Measurements from ENCODE around the gene CELSR1.

The CELSR1 gene

DNA sequence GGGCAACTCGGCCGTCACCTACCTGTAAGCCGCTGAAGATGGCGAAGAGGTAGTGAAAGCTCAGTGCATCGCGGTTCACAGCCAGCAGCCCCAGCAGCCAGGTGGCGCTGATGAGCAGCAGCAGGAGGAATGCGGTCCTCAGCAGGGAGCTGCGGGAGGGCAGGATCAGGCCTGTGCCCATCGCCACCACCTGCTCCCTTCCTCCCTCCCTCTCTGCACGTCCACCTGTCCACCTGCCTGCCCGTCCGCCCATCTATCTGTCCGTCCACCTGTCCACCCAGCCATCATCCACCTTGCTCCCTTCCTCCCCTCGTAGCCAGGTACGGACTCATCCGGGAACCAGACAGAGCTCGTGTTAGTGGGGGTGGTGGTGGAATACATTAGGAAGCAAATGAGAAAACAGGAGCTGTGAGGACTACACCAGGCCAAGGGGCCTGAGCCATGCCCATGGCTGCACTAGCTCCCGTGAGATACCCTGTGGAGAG, 169.7 kb downstream of the CELSR1 start:
- no peak overlapping the region for H3K9ac ChIP-seq
- H3K27me3 ChIP-seq (ENCODE audit: insufficient read depth, low read depth), result no peaks in the 10 kb centered on the region; the same call in 1 of the 2 replicates
- no peak overlapping the region for H3K27ac ChIP-seq
- TF ChIP-seq CTCF (conservative IDR thresholded peaks at IDR 0.05; ENCODE audit: low read depth, low read length), result peak; percentile 82
- H3K36me3 ChIP-seq (ENCODE audit: insufficient read depth), result no peaks in the 10 kb centered on the region
- H4K20me1 ChIP-seq (ENCODE audit: insufficient read depth), result no peaks in the 10 kb centered on the region
- H3K4me1 ChIP-seq (ENCODE audit: low read depth, poor library complexity, severe bottlenecking), result no peaks in the 10 kb centered on the region
- H3K4me3 ChIP-seq (IDR thresholded peaks at IDR 0.05; ENCODE audit: insufficient read depth, low read depth, low read length), result no peak overlapping the region
- H3K4me2 ChIP-seq, result peak overlapping the region; percentile 66
- H2AFZ ChIP-seq (ENCODE audit: low read depth), result peak overlapping the region; percentile 62
- H3K79me2 ChIP-seq (ENCODE audit: insufficient read depth, low read depth), result no peaks in the 10 kb centered on the region

GRCh38 chr22:46366801-46367706, 170.4 kb downstream of the CELSR1 start:
- Histone ChIP-seq H3K27ac (no peak overlapping the region), H3K79me2 (ENCODE audit: insufficient read depth, low read depth) (no peaks in the 10 kb centered on the region), H3K36me3 (ENCODE audit: insufficient read depth) (no peaks in the 10 kb centered on the region), H3K4me3 (IDR thresholded peaks at IDR 0.05; ENCODE audit: insufficient read depth, low read depth, low read length) (no peak overlapping the region), H3K27me3 (ENCODE audit: insufficient read depth, low read depth) (no peaks in the 10 kb centered on the region; the same call in 1 of the 2 replicates), H3K9ac (no peak overlapping the region), H2AFZ (ENCODE audit: low read depth) (peak overlapping the region; percentile 62), H4K20me1 (ENCODE audit: insufficient read depth) (no peaks in the 10 kb centered on the region), H3K4me2 (peak overlapping the region; percentile 66), H3K4me1 (ENCODE audit: low read depth, poor library complexity, severe bottlenecking) (no peaks in the 10 kb centered on the region)
- no peak for TF ChIP-seq CTCF (conservative IDR thresholded peaks at IDR 0.05; ENCODE audit: low read depth, low read length)

GRCh38 chr22:46366327-46366731, 171.1 kb downstream of the CELSR1 start:
- H3K36me3 ChIP-seq (ENCODE audit: insufficient read depth), result no peaks in the 10 kb centered on the region

GRCh38 chr22:46365166-46365624, 172.2 kb downstream of the CELSR1 start:
- Histone ChIP-seq H3K9ac (no peak overlapping the region), H3K36me3 (ENCODE audit: insufficient read depth) (no peaks in the 10 kb centered on the region), H3K4me2 (no peak overlapping the region), H3K4me1 (ENCODE audit: low read depth, poor library complexity, severe bottlenecking) (no peaks in the 10 kb centered on the region), H3K27ac (no peak overlapping the region), H3K4me3 (IDR thresholded peaks at IDR 0.05; ENCODE audit: insufficient read depth, low read depth, low read length) (no peak overlapping the region), H4K20me1 (ENCODE audit: insufficient read depth) (no peaks in the 10 kb centered on the region), H2AFZ (ENCODE audit: low read depth) (no peak overlapping the region), H3K27me3 (ENCODE audit: insufficient read depth, low read depth) (no peaks in the 10 kb centered on the region; the same call in 1 of the 2 replicates), H3K79me2 (ENCODE audit: insufficient read depth, low read depth) (no peaks in the 10 kb centered on the region)
- no peak for TF ChIP-seq CTCF (conservative IDR thresholded peaks at IDR 0.05; ENCODE audit: low read depth, low read length)

More at GRCh38 chr22:46366327-46366731, 171.1 kb downstream of the CELSR1 start:
- TF ChIP-seq CTCF (conservative IDR thresholded peaks at IDR 0.05; ENCODE audit: low read depth, low read length), result no peak
- Histone ChIP-seq H3K27ac (no peak overlapping the region), H3K9ac (no peak overlapping the region), H3K4me1 (ENCODE audit: low read depth, poor library complexity, severe bottlenecking) (no peaks in the 10 kb centered on the region), H3K27me3 (ENCODE audit: insufficient read depth, low read depth) (no peaks in the 10 kb centered on the region; the same call in 1 of the 2 replicates), H4K20me1 (ENCODE audit: insufficient read depth) (no peaks in the 10 kb centered on the region), H3K4me3 (IDR thresholded peaks at IDR 0.05; ENCODE audit: insufficient read depth, low read depth, low read length) (no peak overlapping the region), H2AFZ (ENCODE audit: low read depth) (peak overlapping the region; percentile 62; the same call in 1 of the 2 replicates), H3K79me2 (ENCODE audit: insufficient read depth, low read depth) (no peaks in the 10 kb centered on the region), H3K4me2 (no peak overlapping the region)
